Gastrocnemius medialis (tissue), 4 donors: ENCODE measurements around the gene VOPP1.

Source experiments
- POLR2A ChIP-seq, 2 donors: fragments of 450-650 bp; IDR thresholded peaks; one replicate each; pipeline ENCODE4 v1.6.1; 2017; ENCODE audit warnings: antibody characterized with exemption in 2 of 2, mild to moderate bottlenecking in 2 of 2, moderate library complexity in 2 of 2
- TF ChIP-seq, protein P1 (sequence below), 5 experiments: fragments of 450-650 bp in 3 of 5; fragments of 200-600 bp in 2 of 5; sonication (generic) in 2 of 5; IDR thresholded peaks in 4 of 5; conservative IDR thresholded peaks in 1 of 5; 1 replicate in 4 of 5; 2 replicates in 1 of 5; pipeline ENCODE4 v1.5.1; 2016 to 2019; ENCODE audit warnings: antibody characterized with exemption in 5 of 5, mild to moderate bottlenecking in 3 of 5, moderate library complexity in 3 of 5

- TF ChIP-seq, protein P1, sequence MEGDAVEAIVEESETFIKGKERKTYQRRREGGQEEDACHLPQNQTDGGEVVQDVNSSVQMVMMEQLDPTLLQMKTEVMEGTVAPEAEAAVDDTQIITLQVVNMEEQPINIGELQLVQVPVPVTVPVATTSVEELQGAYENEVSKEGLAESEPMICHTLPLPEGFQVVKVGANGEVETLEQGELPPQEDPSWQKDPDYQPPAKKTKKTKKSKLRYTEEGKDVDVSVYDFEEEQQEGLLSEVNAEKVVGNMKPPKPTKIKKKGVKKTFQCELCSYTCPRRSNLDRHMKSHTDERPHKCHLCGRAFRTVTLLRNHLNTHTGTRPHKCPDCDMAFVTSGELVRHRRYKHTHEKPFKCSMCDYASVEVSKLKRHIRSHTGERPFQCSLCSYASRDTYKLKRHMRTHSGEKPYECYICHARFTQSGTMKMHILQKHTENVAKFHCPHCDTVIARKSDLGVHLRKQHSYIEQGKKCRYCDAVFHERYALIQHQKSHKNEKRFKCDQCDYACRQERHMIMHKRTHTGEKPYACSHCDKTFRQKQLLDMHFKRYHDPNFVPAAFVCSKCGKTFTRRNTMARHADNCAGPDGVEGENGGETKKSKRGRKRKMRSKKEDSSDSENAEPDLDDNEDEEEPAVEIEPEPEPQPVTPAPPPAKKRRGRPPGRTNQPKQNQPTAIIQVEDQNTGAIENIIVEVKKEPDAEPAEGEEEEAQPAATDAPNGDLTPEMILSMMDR (IDR thresholded peaks at IDR 0.05 in 4 of 5, conservative IDR thresholded peaks at IDR 0.05 in 1 of 5) = no peak
- TF ChIP-seq POLR2A (IDR thresholded peaks at IDR 0.05) = no peak
Measured at GRCh38 chr7:55473932-55474331, 98.4 kb downstream of the VOPP1 start.
